Fibroblast of skin of scalp (primary cell): Measurements from ENCODE around the gene ADD2.

Source experiments
- DNase-seq: peaks from one replicate; pipeline ENCODE4 v3.0.0-alpha.2; 2013

ADD2 gene

DNA sequence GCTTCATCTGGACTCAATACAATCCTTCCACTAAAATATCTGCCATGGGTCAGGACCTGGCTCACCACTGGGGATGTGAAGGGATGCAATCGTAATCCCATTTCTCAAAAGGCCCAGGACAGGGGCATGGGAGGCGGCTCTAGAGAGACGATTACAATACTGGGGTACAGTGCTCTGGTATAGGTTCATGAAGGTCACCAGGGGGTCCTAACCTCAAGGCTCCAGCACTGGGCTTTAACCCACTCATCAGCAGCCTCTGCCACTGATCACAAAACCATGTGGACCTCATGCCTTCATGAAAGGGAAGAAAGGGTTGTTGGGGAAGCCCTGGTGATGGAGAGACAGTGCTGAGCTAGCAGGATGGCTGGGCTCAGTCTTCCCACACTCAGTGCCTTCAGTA lies 48.8 kb downstream of the ADD2 start:
- DNase-seq: no peak

DNA sequence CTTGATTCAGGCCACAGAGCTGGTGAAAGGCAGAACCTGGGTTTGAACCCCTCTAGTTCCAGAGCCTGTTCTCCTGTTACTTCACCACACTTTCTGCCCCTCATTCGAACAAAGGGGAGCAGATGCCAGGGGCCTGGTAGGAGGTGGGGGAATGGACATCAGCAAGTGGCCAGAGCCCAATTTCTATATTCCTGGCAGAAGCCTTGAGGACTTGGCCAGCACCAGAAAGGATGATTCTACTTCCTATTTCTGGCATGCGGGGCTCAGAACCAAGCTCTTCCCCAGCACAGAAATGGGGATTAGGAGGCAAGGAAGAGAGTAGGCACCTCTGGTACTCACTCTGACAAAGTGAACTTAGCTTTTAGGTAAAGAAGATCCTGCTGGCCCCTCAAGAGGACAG lies 49.3 kb downstream of the ADD2 start:
- DNase-seq: no peak

DNA sequence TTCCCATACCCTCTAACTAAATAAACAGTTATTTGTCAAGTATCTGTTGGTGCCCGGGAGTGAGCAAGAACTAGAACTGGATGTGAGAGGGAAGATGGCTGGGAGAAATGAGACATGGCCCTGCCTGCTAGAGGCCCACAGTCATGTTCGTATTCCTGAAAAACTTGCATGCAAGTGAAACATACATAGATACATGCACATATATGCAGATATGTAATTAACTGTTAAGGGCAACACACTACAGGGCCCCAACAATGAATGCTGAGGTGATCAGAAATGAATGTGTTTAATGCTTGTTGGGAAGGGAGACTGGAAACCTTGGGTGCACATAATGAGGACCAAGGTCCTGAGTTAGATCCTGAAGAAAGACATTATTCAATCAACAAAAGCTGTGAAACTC lies 49.8 kb downstream of the ADD2 start:
- no peak for DNase-seq

DNA sequence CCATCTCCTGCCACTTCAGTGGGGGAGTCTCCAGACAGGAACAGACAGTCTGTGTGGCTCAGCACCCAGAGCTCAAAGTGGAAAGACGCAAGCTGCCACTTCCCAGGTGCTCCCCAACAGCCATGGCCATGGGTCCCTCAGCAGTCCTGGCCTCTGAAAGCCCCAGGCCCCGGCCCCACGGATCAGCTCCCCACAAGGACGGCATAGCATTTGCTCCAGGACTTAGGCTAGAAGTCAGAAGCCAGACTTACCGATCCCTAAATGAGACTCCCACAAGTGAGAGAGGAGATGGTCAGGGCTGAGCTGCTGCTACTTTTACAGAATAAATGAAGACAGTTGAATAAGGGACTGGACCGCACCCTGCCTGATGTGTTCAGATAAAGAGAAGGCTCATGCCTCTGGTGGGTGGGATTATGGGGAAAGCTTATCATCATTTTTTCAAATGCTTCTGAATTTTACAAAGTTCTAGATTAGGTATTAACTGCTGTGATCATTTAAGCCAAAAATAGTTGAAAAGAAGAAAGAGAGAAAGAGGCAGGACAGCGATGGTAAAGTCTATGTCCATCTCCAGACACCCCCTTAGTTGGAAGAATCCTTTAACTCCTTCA lies 50.5 kb downstream of the ADD2 start:
- no peak for DNase-seq

DNA sequence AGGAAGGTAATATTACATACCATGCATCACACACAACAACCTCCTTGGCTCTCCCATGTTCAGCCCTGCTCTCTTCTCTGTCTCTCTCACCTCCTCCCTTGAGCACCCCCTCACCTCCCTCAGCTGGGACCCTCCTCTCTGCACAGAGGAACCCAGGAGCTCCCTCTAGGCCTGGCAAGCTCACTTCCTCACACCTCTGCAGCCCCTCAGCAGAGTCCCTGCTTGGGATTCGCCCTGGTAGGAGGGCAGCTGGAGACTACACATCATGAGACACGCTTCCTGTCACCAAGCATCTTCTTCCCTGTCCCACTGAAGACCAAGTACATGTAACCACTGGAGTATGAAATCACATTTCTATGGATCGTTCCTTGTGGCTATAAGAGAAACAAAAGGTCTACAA lies 51.0 kb downstream of the ADD2 start:
- DNase-seq: no peak

DNA sequence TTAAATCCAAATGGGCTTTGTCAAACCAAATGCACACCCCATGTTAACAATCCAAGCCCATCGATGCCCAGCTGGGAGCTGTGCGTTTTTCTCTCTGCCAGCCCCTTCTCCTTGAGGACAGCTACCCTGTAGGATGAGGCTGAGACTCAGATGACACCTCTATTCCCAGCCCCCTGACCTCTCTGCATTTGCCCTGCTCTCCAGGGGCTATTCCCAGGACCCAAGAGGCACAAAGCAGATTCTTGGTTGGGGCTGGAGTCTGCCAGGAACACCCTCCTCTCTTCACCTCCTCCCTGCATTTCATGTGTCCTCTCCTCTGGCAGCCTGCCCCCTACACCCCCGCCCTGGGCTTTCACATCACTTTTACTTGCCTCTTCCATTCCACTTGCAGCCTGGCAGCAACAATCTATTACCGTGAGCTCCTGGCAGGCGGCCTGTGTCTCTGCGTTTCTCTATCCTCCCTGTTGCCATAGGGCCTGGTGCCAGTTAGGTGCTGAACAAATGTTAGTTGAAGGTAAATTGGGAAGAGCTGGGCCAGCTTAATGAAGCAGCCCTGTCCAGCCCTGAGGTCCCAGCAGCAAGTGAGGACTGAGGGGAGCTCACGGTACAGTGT lies 51.8 kb downstream of the ADD2 start:
- no peak for DNase-seq

DNA sequence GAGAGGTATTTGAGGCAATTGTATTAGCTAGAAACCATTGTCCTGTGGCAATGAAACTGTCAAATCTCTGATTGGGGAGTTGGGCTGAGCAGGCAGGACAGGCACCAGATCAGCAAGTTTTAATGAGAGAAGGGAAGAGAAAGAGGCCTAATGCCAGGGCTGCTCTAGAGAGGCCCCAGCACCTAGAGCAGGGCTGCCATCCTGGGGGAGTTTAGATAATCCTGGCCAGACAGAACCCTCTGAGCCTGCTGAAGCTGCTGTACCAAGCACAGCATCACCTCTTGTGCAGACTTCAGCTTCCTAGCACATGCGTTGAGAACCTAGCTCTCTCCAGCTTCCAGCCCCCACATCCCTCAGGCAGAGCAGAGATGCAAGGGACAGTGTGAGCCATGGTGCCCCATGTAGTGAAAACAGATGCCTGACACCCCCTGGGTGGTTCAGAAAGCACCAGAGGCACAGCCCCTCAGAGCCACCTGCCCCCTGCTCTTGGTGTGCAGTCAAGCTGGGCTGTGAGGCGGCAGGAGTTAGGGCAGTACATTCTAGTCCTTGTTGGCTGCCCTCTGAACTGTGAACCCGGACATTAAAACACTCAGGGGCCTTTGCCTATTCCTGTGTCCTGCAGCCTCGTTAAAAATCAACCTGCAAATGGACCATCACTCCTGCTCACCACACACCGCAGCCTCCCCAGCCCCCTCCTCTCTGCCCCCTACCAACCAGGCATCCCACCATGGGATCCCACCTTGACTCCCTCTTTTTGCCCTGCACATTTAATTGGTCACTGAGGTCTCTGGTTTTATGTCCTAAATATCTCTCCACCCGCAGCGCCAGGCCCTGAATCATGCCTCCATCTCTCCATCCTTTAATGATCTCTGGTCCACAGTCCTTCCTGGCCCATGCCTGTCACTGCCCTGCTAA lies 52.7 kb downstream of the ADD2 start:
- no peak for DNase-seq

DNA sequence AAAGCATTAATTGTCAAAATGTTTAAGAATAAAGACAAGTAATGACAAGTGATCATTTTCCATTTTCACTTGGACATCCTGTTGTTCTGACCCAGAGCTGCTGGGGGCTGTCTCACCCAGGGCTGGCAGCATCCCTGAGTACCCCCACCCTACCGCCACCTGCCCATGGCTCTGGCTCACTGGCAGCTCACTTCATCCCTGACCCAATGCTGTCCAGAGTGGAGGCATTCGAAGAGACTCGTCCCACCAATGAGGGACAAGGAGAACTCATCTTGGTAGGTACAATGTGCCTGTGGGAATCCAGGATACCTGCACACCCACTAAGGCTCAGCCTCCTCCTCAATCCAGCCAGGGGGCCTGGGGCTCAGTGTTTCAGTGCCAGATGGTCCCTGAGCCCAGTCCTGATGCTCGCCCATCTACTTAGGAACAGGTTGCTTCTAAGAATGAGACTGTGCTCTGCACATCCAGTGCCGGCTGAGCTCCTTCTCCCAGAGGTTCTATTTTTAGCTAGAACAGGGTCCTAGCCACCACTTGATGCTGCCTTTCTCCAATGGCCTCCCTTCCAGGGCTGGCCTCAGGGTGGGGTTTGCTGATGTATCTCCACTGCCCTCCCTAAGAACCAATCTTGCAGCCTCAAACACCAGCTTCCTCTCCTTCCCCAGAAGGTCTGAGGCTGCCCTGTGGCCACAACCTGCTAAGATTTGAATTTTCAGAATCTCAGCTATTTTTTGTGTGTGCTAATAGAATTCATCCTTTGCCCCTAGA lies 53.7 kb downstream of the ADD2 start:
- no peak for DNase-seq

DNA sequence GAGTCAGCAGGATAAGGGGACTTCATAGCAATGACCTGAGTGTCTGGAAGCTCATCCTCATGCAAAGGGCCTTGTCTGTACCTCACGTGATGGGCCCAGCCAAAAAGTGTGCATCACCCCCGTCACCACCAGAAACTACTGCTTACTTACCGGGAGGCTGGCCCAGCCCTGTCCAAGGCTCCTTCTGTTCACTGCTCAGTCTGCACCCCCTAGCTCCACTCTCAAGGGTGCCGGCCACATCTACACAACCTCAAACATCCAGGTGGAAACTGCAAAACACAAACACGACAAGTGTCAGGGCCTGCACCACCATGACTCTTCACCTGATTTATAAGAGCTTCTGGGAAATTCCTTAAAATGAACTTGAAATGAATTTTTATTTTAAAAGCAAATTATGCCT lies 55.1 kb downstream of the ADD2 start:
- no peak for DNase-seq

DNA sequence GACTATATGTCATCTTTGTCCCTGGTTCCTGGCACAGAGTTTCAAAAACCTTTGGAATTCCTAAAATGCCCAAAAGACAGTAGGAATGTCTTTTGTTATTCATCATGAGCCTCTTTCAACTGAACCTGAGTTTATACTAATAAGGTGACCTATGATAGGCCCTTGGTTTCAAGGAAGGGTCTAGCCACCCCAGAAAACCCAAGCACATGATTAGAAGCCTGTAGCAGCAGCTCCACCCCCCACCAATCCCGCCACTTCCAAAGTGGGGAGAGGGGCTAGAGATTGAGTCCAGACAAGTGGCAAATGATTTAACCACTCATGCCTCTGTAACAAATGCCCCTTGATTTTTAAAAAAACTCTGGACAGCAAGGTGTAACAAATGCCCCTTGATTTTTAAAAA lies 56.8 kb downstream of the ADD2 start:
- DNase-seq: no peak

DNA sequence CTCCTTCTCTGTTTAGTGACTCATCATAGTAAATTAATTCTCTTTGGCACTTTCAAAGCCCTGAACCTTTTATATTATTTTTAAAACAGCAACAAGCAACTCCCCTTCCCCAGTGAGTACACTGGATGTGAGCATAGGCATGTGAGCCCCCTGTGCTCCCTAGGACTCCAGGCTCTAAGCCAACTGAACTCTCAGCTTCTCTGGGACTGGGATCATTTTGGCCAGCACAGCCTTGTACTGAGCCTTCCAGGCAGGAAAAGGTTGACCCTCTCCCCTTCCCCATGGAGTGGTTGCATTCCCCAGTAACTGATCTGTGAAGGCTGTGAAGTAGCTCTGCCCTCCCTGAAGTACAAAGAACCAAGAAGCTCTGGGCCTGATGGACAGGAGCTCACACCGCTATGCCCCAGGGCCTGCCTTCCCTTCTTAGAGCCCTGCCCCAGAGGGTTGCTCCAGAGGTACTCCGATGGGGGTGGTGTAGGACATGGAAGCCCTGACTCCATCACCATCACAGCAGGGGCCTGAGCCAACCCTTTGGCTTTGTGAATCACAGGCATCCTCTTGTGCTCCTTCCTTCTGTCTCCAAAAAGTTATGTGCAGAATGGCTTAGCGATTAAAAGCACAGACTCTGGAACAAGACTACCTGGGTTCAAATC lies 57.8 kb downstream of the ADD2 start:
- peak; percentile 18 for DNase-seq

DNA sequence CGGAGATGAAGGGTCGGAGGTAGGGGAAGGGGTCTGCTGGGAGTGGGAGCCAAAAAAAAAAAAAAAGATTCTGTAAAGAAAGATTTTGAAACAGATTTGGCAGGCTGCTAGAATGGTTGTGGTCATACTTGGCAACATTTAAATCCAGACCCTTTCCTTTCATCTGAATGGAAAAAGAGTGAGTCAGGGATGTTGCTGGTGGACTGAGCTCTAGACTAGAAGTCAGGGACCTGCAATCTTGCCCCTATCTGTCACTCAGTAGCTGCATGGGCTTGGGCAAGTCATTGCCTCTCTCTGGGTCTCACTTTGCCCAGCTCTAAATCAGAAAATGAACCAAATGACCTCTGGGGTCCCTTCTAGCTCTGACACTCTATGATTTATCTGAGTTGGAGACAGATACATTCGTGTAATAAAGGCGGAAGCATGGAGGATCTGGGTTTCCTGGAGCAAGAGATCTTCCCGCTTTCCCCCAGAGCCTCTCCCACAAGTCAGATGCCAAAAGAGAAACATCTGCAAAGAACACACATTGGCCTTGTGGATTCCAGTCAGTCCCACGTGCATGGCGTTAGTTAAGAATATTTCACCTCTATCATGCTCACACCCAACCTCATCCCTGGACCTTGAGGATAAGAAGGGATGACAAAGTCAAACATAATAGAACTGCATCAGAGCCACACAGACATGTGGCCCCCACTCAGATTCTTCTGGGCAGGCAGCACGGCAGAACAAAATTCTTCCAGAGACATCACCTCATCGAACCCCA lies 58.5 kb downstream of the ADD2 start:
- DNase-seq: no peak

DNA sequence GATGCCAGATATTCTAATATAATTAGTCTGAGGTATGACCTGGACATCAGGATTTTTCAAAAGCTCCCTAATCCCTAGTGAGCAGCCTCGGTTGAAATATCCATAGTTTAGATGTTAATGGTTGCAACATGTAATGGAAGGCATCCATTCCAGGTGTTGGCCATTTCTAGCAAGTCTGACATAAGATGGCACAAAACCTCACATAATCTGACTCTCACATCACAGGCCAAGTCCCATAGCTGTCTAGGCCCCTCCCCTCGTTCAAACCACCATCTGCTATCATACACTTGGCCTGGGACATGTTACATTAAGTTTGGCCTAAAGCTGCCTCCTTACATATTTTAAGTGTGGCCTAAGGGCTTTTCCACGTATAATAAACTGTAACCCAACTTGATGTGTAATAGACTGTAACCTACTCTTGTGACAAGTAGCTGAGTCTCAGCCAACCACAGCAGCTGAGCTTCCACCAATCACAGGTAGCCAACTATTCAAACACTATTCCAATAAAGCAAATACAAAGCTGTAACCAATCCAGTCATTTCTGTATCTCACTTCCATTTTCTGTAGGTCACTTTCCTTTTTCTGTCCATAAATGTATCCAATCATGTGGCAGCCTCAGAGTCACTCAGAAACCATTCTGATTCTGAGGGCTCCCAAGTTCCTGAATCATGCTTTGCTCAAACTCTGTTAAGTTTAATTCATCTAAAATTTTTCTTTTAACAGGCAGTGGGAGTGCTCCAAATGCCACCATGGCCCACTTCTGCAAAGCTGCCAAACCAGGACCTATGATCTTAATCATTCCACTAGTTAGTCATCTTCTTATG lies 59.4 kb downstream of the ADD2 start:
- DNase-seq: no peak

DNA sequence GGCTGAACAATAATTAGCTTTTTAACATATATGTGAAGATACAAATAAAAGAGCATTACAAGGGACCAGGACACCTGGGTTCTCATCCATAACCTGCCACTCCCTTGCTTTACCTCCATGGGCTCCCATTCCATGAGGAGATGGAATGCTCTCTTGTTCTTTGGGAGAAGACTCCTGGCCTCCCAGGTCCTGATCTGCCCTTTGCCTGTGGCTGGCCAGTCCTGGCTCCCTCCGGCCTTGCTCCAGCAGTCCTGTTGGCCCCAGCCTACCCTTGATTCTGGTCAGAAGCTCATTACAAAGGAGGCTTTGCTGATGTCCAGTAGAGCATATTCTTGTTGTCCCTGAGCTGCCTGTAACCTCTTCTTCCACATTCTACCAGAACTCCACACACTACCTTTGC lies 60.3 kb downstream of the ADD2 start:
- DNase-seq: no peak

DNA sequence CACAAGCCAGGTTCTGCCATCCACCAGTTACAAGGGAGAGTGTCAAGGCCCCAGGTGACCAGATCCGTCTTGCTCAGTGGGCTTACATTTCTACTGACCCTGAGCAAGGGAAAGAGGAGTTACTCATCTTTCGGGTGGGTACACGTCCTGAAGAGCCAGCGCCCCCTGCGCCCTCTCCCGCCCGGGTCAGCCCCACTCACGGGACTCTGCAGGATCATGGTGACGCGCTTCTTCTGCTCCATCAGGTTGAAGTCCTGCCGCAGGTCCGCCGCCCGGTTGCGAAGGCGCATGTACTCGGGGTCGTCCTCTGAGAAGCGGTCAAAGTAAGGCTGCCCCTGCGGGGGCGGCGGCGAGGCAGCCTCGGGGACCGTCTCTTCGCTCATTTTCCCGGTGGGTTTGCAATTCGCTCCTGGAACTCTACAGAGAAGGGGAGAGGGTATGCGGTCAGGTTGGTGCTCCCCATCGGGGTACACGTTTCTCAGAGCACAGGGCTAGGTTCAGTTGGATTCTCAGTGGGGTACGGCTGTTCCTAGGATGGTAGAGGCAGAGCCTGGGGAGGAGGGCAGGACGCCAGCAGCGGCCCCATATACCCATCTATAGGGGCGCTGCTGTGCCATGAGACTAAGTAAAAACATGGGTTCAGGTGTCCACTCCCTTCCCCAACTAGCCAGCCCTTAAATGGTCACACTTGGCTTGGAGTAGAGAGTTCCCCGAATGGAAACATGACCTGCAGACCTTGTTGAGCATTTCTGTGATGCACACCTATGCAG lies 61.8 kb downstream of the ADD2 start:
- DNase-seq: no peak

DNA sequence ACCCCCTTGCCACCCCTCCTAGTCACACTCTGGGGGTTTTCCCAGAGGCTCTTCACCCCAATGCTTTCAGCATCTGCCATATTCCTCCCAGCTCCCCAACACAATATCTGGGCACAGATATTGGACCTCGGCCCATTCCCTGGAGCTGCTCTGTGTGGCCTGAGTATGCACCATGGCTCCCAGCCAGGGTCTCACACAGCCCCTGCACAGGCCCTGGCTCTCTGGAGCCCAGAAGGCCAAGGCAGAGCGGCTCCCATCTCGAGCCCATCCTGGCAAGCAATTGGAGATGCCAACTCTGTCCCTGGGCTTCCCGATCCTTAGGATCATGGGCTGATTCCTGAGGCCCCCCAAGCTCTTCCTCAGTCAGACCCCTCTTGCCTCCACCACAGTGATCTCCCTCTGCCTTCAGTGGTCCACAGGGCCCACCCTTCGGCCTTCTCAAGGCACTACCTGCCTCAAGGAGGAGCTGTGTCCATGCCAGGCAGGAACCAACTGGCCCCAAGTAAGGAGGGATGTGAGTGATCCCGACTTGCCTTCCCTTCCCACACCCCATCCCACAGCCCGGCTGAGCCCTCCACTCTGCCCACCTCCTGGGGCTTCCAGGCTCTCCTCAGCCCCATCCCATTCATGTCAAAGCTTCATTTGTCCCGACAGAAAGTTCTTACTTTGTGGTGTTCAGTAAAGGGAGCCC lies 62.7 kb downstream of the ADD2 start:
- DNase-seq: no peak

DNA sequence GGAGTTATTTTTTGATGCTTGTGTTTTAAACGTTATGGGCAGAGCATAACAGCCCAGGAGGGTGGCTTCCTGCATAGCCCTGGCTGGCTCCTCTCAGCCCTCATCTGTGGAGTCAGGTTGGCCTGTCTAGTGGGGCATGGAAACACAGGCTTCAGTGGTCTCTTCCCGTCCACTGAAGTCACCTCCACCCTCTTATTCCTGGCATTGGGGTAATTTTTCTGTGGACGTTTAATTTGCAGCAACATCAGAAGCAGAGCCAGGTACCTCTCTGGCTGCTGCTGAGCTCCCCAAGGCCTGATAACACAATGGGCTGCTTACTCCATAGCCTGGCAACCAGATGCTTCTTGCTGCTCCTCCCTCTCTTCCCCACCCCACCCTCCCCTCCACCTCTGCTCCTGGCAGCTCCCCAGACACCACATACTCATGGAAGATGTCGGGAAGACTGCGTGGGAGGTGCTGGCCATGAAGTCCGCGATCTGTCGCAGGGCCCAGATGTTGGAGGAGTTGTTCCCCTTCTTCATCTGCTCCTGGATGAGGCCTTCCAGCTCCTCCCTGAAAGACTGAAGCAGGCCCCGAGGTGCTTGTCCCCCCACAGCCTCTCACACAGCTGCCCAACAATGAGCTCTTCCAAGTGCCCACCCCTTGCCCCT lies 64.0 kb downstream of the ADD2 start:
- DNase-seq: peak; percentile 22

DNA sequence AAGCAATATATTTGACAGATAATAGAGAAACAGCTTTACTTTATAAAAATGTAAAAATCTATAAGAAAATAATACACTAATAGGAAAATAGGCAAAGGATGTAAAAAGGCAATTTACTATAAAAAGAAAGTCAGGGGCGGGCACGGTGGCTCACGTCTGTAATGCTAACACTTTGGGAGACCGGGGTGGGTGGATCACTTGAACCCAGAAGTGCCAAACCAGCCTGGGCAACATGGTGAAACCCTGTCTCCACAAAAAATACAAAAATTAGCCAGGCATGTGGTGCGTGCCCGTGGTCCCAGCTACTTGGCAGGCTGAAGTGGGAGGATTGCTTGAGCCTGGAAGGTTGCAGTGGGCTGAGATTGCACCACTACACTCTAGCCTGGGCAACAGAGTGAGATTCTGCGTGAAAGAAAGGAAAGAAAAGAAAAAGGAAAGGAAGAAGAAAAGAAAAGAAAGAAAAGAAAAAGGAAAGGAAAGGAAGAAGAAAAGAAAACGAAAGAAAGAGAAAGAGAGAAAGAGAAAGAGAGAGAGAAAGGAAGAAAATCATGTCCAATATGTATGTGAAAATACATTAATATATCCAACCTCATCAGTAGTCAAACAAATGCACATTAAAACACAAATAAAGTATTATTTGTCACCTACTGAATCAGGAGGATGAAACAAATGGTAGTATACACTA lies 65.1 kb downstream of the ADD2 start:
- no peak for DNase-seq
